PC-3 (cell line): ENCODE results near the gene MYH14.

Experiments
- CTCF ChIP-seq: fragments of 300-600 bp; sonication (generic); conservative IDR thresholded peaks from 2 replicates; pipeline ENCODE4 v1.5.1; 2017; ENCODE audit warnings: antibody characterized with exemption, low read depth, mild to moderate bottlenecking, low read length
- EZH2 ChIP-seq: fragments of 300-600 bp; sonication (generic); IDR thresholded peaks from one replicate; pipeline ENCODE4 v1.6.1; 2017; ENCODE audit warnings: antibody characterized with exemption, mild to moderate bottlenecking, low read length; ENCODE audit not compliant: unreplicated experiment

GRCh38 chr19:50230379-50231351 lies 27.2 kb downstream of the MYH14 start:
- TF ChIP-seq CTCF = peak; percentile 42
- no peak for TF ChIP-seq EZH2
